ENCODE measurements around the gene CASP4. TPM values are rescaled to one million over a fixed set of nuclear protein-coding genes. Genes with fewer than 3 reads are reported as not detected.

Gene CASP4
- total RNA-seq, 2 donors from 2014 or later, result not detected

DNA sequence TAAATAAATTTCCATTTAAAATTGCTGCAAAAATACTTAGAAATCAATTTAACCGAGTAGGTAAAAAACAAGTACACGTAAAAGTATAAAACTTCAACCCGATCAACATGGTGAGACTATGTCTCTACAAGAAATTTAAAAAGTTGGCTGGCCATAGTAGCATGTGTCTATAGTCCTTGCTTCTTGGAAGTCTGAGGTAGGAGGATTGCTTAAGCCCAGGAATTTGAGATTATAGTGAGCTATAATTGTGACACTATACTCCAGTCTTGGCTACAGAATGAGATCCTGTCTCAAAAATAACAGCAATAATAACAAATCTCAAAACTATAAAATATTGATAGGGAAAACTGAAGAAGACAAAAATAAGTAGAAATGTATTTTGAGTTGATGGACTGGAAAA lies 11.1 kb downstream of the CASP4 start:
- Mint-ChIP-seq H3K27me3 (ENCODE audit: insufficient read depth) (no peaks in the 10 kb centered on the region), H3K27ac (no peak overlapping the region), H3K4me1 (peaks cover 2% of the 10 kb centered on the region), H3K9me3 (no peaks in the 10 kb centered on the region), H3K4me3 (no peak overlapping the region), H3K36me3 (ENCODE audit: low read depth) (no peaks in the 10 kb centered on the region)
- no peak for TF ChIP-seq CTCF (conservative IDR thresholded peaks at IDR 0.05)
- Histone ChIP-seq H3K4me3 (ENCODE audit: low read length) (no peak overlapping the region), H3K9me3 (ENCODE audit: control insufficient read depth, low read length) (no peaks in the 10 kb centered on the region), H3K27me3 (ENCODE audit: control insufficient read depth, insufficient read depth, low read length, poor library complexity, severe bottlenecking) (no peaks in the 10 kb centered on the region), H3K36me3 (ENCODE audit: control insufficient read depth, insufficient read depth, low read length) (no peaks in the 10 kb centered on the region), H3K4me1 (ENCODE audit: control insufficient read depth, insufficient read depth, low read length) (no peaks in the 10 kb centered on the region), H3K27ac (ENCODE audit: low read depth, low read length) (no peak overlapping the region), H3K9ac (ENCODE audit: extremely low read depth, low read length, poor library complexity, severe bottlenecking) (no peak overlapping the region)
- 94 to 100% methylated on average over 3 of the region's 3 CpGs for WGBS, 2 experiments (ENCODE audit: insufficient coverage in 1 of 2, insufficient read length in 1 of 2)
- no peak for DNase-seq

- H3K4me1 Mint-ChIP-seq, result peaks cover 2% of the 10 kb centered on the region
- H3K9ac ChIP-seq (ENCODE audit: extremely low read depth, low read length, poor library complexity, severe bottlenecking), result no peak overlapping the region
- no peak overlapping the region for H3K4me3 Mint-ChIP-seq
Measured at GRCh38 chr11:104956528-104956927, 11.8 kb downstream of the CASP4 start.

DNA sequence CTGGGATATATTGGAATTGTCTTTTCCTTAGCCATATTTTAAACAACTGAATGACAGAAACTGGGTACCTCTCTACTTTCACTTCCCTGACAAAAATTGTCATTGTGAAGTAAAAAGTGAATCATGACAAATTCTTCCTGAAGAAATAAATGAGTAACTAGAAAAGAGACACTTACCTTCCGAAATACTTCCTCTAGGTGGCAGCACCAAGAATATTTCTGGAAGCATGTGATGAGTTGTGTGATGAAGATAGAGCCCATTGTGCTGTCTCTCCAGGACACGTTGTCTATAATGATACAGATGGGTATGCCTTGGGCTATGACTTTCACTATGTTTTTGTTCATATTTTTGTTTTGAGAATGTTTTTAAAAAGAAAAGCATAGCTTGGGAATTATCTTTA lies 21.5 kb downstream of the CASP4 start:
- Histone ChIP-seq H3K9ac (ENCODE audit: extremely low read depth, low read length, poor library complexity, severe bottlenecking) (no peak overlapping the region), H3K4me1 (ENCODE audit: control insufficient read depth, insufficient read depth, low read length) (no peaks in the 10 kb centered on the region), H3K9me3 (ENCODE audit: control insufficient read depth, low read length) (no peaks in the 10 kb centered on the region), H3K27ac (ENCODE audit: low read depth, low read length) (no peak overlapping the region), H3K4me3 (ENCODE audit: low read length) (no peak overlapping the region), H3K36me3 (ENCODE audit: control insufficient read depth, insufficient read depth, low read length) (no peaks in the 10 kb centered on the region), H3K27me3 (ENCODE audit: control insufficient read depth, insufficient read depth, low read length, poor library complexity, severe bottlenecking) (no peaks in the 10 kb centered on the region)
- H3K9me3 Mint-ChIP-seq, result no peaks in the 10 kb centered on the region
- WGBS, 2 experiments (ENCODE audit: insufficient coverage in 1 of 2, insufficient read length in 1 of 2), result 40 to 45% methylated on average over 1 to 2 of the region's 2 CpGs
- TF ChIP-seq CTCF (conservative IDR thresholded peaks at IDR 0.05), result peak; percentile 81
- no peak for DNase-seq
- H3K4me3 Mint-ChIP-seq, result no peak overlapping the region
- no peak overlapping the region for H3K27ac Mint-ChIP-seq
- no peaks in the 10 kb centered on the region for H3K4me1 Mint-ChIP-seq
- H3K27me3 Mint-ChIP-seq (ENCODE audit: insufficient read depth), result no peaks in the 10 kb centered on the region
- H3K36me3 Mint-ChIP-seq (ENCODE audit: low read depth), result no peaks in the 10 kb centered on the region

More at GRCh38 chr11:104956528-104956927, 11.8 kb downstream of the CASP4 start:
- no peak overlapping the region for H3K27ac ChIP-seq (ENCODE audit: low read depth, low read length)
- Mint-ChIP-seq H3K9me3 (no peaks in the 10 kb centered on the region), H3K27ac (no peak overlapping the region), H3K27me3 (ENCODE audit: insufficient read depth) (no peaks in the 10 kb centered on the region), H3K36me3 (ENCODE audit: low read depth) (no peaks in the 10 kb centered on the region)
- no peak overlapping the region for H3K4me3 ChIP-seq (ENCODE audit: low read length)
- no peaks in the 10 kb centered on the region for H3K4me1 ChIP-seq (ENCODE audit: control insufficient read depth, insufficient read depth, low read length)
- H3K27me3 ChIP-seq (ENCODE audit: control insufficient read depth, insufficient read depth, low read length, poor library complexity, severe bottlenecking), result no peaks in the 10 kb centered on the region
- DNase-seq, result no peak
- no peaks in the 10 kb centered on the region for H3K9me3 ChIP-seq (ENCODE audit: control insufficient read depth, low read length)
- H3K36me3 ChIP-seq (ENCODE audit: control insufficient read depth, insufficient read depth, low read length), result no peaks in the 10 kb centered on the region
- no peak for TF ChIP-seq CTCF (conservative IDR thresholded peaks at IDR 0.05)

Data from endodermal cell (in vitro differentiated cells).